HUES6 (cell line): ENCODE results near the gene SNN.

Experiments
- H3K27ac ChIP-seq: 2 replicates; pipeline ENCODE4 v1.7.0; 2013; ENCODE audit warnings: low read depth, mild to moderate bottlenecking, low read length, inconsistent platforms
- H3K27me3 ChIP-seq: 2 replicates; pipeline ENCODE4 v1.6.1; 2013; ENCODE audit warnings: low read length; ENCODE audit not compliant: control insufficient read depth, insufficient read depth
- H3K36me3 ChIP-seq: 2 replicates; pipeline ENCODE4 v1.6.1; 2013; ENCODE audit warnings: low read length; ENCODE audit not compliant: control insufficient read depth, insufficient read depth
- H3K4me1 ChIP-seq: 2 replicates; pipeline ENCODE4 v1.6.1; 2013; ENCODE audit warnings: low read length; ENCODE audit not compliant: control insufficient read depth, insufficient read depth
- H3K4me3 ChIP-seq: 2 replicates; pipeline ENCODE4 v1.5.1; 2013; ENCODE audit warnings: low read depth, low read length
- H3K9ac ChIP-seq: one replicate; pipeline ENCODE4 v1.6.1; 2013; ENCODE audit warnings: mild to moderate bottlenecking, low read length
- H3K9me3 ChIP-seq: 2 replicates; pipeline ENCODE4 v1.6.1; 2013; ENCODE audit warnings: low read depth, low read length; ENCODE audit not compliant: control insufficient read depth, insufficient read depth

SNN gene

GRCh38 chr16:11669380-11670146, 1.3 kb downstream of the SNN start:
- no peaks in the 10 kb centered on the region for H3K36me3 ChIP-seq
- peaks cover 47% of the 10 kb centered on the region for H3K4me1 ChIP-seq
- no peak overlapping the region for H3K27ac ChIP-seq

DNA sequence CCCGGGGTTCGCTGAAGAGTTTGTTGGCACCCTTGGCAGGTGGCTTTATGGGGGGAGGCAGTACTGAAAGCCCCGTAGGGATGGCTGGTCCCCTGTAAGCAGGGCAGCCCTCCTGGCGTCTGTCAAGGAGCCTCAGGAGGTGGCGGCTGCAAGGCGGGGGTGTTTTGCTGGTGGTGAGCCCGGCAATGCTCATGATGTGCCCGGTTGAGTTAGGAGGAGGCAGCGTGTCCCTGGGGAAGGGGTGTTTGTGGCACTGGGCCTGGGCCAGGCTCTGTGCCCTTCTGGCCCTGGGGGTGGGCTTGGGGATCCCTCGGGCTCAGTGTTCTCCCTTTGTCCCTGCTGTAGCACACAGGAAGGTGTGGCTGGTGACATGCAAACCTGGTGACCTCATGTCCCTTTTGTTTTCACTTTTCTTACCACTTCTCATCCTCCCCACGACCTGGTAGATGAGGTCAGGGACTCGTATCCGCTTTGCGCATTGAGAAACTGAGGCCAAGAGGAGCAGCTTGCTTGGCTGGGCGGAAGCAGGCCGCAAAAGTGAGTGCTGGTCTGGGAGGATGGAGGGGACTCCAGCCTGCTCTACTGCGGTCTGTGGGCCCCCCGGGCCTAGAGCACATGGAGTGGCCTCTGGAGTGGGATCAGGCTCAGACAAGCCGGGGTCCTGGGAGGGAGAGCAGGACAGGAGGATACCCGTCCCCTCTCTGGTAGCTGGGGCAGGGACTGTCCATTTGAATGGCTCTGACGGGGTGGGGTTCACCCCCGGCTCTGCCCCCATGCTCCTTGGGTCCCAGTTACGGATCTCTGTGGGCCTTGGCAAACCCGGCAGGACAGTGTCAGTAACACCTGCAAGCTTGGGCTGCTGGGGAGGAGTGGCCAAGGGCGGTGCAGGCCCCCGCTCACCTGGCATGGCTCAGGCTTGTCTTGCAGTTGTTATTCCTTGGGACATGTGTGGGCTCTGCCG, 2.2 kb downstream of the SNN start:
- Histone ChIP-seq H3K36me3 (no peaks in the 10 kb centered on the region), H3K4me3 (peak overlapping the region; percentile 85; the same call in 1 of the 2 replicates), H3K9me3 (no peaks in the 10 kb centered on the region), H3K9ac (peak overlapping the region; percentile 27), H3K27me3 (no peaks in the 10 kb centered on the region), H3K4me1 (peaks cover 38% of the 10 kb centered on the region), H3K27ac (no peak overlapping the region)

More at GRCh38 chr16:11669380-11670146, 1.3 kb downstream of the SNN start:
- H3K4me3 ChIP-seq, result peak overlapping the region; percentile 85
- H3K9ac ChIP-seq, result peak overlapping the region; percentile 82
- no peaks in the 10 kb centered on the region for H3K9me3 ChIP-seq
- no peaks in the 10 kb centered on the region for H3K27me3 ChIP-seq

DNA sequence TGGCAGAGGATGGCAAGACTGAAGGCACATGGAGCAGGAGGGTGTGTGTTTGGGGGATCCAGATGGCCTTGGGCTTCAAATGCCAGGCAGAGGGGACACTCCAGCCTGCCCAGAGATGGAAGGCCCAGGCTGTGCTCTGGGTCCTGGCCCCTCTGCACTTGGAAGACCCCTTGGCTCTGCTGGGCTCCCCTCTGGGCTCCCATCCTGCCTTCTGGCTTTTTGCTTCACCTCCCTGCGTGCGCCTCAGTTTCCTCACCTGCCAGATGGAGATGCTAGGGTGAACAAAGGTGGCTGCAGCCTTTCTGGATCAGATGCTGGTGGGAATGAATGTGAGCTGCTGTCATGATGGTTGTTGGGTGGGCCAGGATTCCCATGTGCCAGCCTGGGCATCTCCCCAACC, 3.0 kb downstream of the SNN start:
- H3K9me3 ChIP-seq, result no peaks in the 10 kb centered on the region
- H3K27me3 ChIP-seq, result no peaks in the 10 kb centered on the region
- H3K4me3 ChIP-seq, result no peak overlapping the region
- H3K27ac ChIP-seq, result no peak overlapping the region
- no peak overlapping the region for H3K9ac ChIP-seq
- peaks cover 37% of the 10 kb centered on the region for H3K4me1 ChIP-seq
- peaks cover 6% of the 10 kb centered on the region for H3K36me3 ChIP-seq

DNA sequence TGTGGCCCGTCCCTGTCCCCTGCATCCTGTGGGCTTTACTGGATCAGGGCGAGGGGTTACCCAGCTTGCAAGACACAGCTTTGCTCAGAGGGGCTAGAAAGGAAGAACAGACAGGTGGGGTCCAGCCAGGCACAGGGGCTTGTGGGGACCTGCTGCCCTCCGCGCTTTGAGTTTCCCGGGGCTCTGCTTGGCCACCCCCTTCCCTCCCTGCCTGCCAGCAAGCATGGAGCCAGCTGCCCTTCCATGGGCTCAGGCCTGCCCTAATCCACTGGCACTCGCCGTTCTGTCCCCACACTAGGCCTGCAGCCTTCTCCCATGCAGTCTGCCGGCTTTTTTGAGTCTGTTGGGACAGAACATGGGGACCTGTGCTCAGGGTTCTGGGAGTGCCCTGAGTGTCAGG, 3.4 kb downstream of the SNN start:
- peaks cover 10% of the 10 kb centered on the region for H3K36me3 ChIP-seq
- H3K4me1 ChIP-seq, result peaks cover 37% of the 10 kb centered on the region
- no peaks in the 10 kb centered on the region for H3K9me3 ChIP-seq
- no peak overlapping the region for H3K9ac ChIP-seq
- no peaks in the 10 kb centered on the region for H3K27me3 ChIP-seq
- H3K27ac ChIP-seq, result no peak overlapping the region
- no peak overlapping the region for H3K4me3 ChIP-seq

DNA sequence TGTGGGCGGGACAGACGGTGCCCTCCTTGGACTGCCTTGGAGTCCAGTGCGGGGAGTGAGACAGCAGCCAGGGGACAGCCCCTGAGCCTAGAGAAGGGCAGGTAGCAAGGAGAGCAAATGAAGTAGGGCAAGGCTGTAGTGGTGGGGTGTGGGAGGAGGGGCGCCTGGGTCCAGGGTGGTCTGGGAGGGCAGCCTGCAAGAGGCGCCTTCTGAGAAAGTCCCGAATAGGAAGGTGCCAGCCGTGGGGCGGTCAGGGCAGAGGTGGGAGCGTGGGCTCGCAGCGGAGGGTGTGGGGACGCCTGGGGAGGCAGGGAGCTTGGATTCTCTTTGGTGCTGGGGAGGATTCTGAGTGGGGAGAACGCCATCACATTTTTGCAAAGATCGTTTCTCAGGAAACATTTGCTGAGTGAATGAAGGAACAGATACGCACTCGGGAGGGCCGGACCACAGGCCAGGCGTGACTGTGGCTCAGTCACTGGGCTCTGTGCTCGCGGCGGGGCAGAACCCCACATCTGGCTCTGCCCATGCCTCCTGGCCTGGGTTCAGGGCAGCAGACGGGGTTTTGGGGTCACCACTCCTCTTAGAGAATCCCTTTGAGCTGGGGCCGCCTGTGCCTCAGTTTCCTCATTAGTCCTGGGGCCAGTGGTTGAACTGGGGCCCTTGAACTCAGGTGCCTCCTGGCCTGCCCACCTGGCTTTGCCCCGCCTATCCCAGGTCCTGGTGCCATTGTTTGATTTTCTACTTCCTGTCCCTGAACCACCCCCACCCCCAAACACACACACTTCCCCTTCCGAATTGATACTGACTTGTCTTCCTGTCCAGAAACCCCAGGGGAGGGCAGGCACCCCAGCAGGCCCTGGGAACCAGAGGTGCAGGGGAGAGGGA, 4.2 kb downstream of the SNN start:
- no peaks in the 10 kb centered on the region for H3K9me3 ChIP-seq
- H3K27me3 ChIP-seq, result no peaks in the 10 kb centered on the region
- no peak overlapping the region for H3K4me3 ChIP-seq
- H3K27ac ChIP-seq, result no peak overlapping the region
- peaks cover 18% of the 10 kb centered on the region for H3K36me3 ChIP-seq
- peaks cover 37% of the 10 kb centered on the region for H3K4me1 ChIP-seq
- H3K9ac ChIP-seq, result no peak overlapping the region

GRCh38 chr16:11673091-11674000, 5.1 kb downstream of the SNN start:
- H3K27ac ChIP-seq, result no peak overlapping the region
- no peak overlapping the region for H3K4me3 ChIP-seq
- peaks cover 37% of the 10 kb centered on the region for H3K4me1 ChIP-seq
- peaks cover 27% of the 10 kb centered on the region for H3K36me3 ChIP-seq
- H3K27me3 ChIP-seq, result no peaks in the 10 kb centered on the region
- no peak overlapping the region for H3K9ac ChIP-seq
- no peaks in the 10 kb centered on the region for H3K9me3 ChIP-seq

DNA sequence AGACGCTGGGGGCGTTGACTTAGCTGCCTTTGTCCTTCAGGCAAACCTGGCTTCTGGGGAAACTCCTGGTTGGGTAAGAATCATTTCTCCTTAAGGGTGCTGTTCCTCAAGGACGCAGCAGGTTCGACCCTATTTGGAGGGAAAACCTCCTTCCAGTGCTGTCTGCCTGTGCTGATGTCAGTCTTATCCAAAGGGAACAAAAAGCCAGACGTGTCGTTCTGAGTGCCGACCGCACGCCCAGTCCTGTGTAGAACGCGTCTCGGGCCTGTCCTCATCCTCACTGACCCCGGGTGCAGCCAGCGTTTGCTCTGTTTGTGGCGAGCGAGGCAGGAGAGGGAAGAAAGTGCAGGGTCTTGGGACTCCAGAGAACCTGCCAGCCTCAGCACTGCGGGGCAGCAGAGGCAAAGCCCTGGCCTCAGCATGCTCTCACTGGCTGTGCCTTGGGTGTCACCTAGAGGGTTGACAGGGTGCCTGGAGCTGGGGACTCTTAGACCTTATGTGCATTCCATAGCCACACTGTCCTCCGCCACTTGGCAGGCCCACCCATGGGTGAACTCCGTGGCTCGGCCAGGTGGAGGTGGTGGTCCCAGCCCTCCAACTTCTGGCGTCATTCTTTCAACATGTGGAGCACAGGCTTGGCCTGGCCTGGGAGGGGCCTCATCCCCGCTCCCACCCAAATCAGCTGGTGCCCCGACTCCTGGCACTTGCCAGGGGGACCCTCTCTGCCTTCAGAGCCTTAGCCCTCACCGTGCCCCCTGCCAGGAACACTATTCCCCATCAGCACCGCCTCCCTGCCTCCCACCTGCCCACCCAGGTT, 6.0 kb downstream of the SNN start:
- H3K36me3 ChIP-seq, result peaks cover 35% of the 10 kb centered on the region

DNA sequence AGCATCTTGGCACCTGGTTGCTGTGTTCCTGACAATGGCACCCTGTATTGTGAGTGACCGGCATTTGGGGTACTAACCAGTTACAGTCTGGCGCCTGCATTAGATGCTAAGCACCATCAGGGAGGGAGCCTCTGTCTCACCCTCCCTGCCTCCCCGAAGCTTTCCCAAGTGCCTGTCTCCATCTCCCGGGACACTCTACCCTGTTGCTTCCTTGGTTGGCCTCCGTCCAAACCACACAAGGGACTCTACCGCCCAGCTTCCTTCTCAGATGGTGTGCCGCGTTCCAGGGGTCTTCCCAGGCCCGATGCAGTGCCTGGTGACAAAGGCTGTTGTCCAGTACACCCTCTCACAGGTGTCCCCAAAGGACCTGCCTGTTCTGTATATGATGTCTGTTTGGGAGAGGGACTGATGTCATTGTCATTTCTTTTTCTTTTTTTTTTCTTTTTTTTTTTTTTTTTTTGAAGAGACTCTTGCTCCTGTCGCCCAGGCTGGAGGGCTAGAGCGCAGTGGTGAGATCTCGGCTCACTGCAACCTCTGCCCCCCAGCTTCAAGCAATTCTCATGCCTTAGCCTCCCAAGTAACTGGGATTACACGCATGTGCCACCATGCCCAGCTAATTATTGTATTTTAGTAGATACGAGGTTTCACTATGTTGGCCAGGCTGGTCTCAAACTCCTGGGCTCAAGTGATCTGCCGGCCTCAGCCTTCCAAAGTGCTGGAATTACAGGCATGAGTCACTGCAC, 6.7 kb downstream of the SNN start:
- Histone ChIP-seq H3K27ac (no peak overlapping the region), H3K4me3 (no peak overlapping the region), H3K27me3 (no peaks in the 10 kb centered on the region), H3K36me3 (peaks cover 42% of the 10 kb centered on the region), H3K9ac (no peak overlapping the region), H3K9me3 (no peaks in the 10 kb centered on the region), H3K4me1 (peaks cover 29% of the 10 kb centered on the region)

More for the DNA sequence above, 6.0 kb downstream of the SNN start:
- no peak overlapping the region for H3K27ac ChIP-seq
- peaks cover 37% of the 10 kb centered on the region for H3K4me1 ChIP-seq
- H3K4me3 ChIP-seq, result no peak overlapping the region
- H3K27me3 ChIP-seq, result no peaks in the 10 kb centered on the region
- no peak overlapping the region for H3K9ac ChIP-seq
- H3K9me3 ChIP-seq, result no peaks in the 10 kb centered on the region
